ENCODE results near the gene SNTG2.

- TF ChIP-seq EZH2 (IDR thresholded peaks at IDR 0.05; ENCODE audit: borderline replicate concordance, low read depth, low read length, severe bottlenecking) (no peak), FOS (IDR thresholded peaks at IDR 0.05; ENCODE audit: borderline replicate concordance, insufficient read depth, low read length) (no peak), POLR2A (IDR thresholded peaks at IDR 0.05; ENCODE audit: low read depth, low read length) (no peak), CTCF (IDR thresholded peaks at IDR 0.05; ENCODE audit: extremely low read depth in 1 of 2, insufficient read depth in 1 of 2, low read depth in 1 of 2, low read length in 2 of 2) (no peak), POLR2AphosphoS5 (IDR thresholded peaks at IDR 0.05; ENCODE audit: insufficient read depth, low read depth, low read length) (no peak), JUN (IDR thresholded peaks at IDR 0.05; ENCODE audit: borderline replicate concordance, insufficient read depth, insufficient read length, low read depth) (no peak), MYC (IDR thresholded peaks at IDR 0.05; ENCODE audit: low read depth, low read length) (no peak), MAX (IDR thresholded peaks at IDR 0.05; ENCODE audit: insufficient read depth, insufficient read length) (no peak), GATA2 (IDR thresholded peaks at IDR 0.05; ENCODE audit: insufficient read depth, insufficient read length, low read depth, low read length) (no peak)
These were observed 117.6 kb downstream of the SNTG2 start for GRCh38 chr2:1068241-1068640.
